ENCODE results near the gene SOS2.

GRCh38 chr14:50082784-50083466 lies 148.5 kb downstream of the SOS2 start:
- TF ChIP-seq, protein P1, sequence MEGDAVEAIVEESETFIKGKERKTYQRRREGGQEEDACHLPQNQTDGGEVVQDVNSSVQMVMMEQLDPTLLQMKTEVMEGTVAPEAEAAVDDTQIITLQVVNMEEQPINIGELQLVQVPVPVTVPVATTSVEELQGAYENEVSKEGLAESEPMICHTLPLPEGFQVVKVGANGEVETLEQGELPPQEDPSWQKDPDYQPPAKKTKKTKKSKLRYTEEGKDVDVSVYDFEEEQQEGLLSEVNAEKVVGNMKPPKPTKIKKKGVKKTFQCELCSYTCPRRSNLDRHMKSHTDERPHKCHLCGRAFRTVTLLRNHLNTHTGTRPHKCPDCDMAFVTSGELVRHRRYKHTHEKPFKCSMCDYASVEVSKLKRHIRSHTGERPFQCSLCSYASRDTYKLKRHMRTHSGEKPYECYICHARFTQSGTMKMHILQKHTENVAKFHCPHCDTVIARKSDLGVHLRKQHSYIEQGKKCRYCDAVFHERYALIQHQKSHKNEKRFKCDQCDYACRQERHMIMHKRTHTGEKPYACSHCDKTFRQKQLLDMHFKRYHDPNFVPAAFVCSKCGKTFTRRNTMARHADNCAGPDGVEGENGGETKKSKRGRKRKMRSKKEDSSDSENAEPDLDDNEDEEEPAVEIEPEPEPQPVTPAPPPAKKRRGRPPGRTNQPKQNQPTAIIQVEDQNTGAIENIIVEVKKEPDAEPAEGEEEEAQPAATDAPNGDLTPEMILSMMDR (IDR thresholded peaks at IDR 0.05): no peak
- TF ChIP-seq POLR2AphosphoS5 (IDR thresholded peaks at IDR 0.05) (no peak), POLR2A (IDR thresholded peaks at IDR 0.05) (no peak)
